ENCODE data around the gene PRSS57. TPM values are rescaled to one million over a fixed set of nuclear protein-coding genes. Genes with fewer than 3 reads are reported as not detected.

The PRSS57 gene
- polyA plus RNA-seq, 3 donors from 2014 or later, result 5.8 to 41.4 (median 6.3) TPM

- peak overlapping the region in 4 of 5 donors; percentile 19 to 75 (median 51) for H3K4me3 Mint-ChIP-seq
- peaks cover 0 to 13% of the 10 kb centered on the region in 2 donors for H3K4me1 Mint-ChIP-seq
- H3K27me3 Mint-ChIP-seq (ENCODE audit: low read depth in 3 of 3), result peaks cover 8 to 14% (median 10%) of the 10 kb centered on the region in 3 donors
- H3K36me3 Mint-ChIP-seq, result no peaks in the 10 kb centered on the region
- no peak for DNase-seq
- H3K9me3 Mint-ChIP-seq, result peaks cover 0 to 2% (median 0%) of the 10 kb centered on the region in 6 donors
- peak overlapping the region in 2 of 6 donors; percentile 79 to 81 for H3K27ac Mint-ChIP-seq
These were observed 536 bp downstream of the PRSS57 start for GRCh38 chr19:694481-695351.

GRCh38 chr19:690203-690602 lies 5.0 kb downstream of the PRSS57 start:
- H3K4me1 Mint-ChIP-seq, result peaks cover 0 to 5% of the 10 kb centered on the region in 2 donors
- H3K27me3 Mint-ChIP-seq (ENCODE audit: low read depth in 3 of 3), result peaks cover 0 to 20% (median 8%) of the 10 kb centered on the region in 3 donors
- no peak overlapping the region for H3K27ac Mint-ChIP-seq
- no peak overlapping the region for H3K4me3 Mint-ChIP-seq
- H3K36me3 Mint-ChIP-seq, result no peaks in the 10 kb centered on the region
- H3K9me3 Mint-ChIP-seq, result peaks cover 0 to 2% (median 0%) of the 10 kb centered on the region in 6 donors
- DNase-seq, result no peak

GRCh38 chr19:688992-689391 lies 6.3 kb downstream of the PRSS57 start:
- peaks cover 0 to 1% of the 10 kb centered on the region in 2 donors for H3K4me1 Mint-ChIP-seq

GRCh38 chr19:688214-688613 lies 7.0 kb downstream of the PRSS57 start:
- H3K4me1 Mint-ChIP-seq, result peaks cover 0 to 1% of the 10 kb centered on the region in 2 donors

More at GRCh38 chr19:688992-689391, 6.3 kb downstream of the PRSS57 start:
- peaks cover 0 to 20% (median 8%) of the 10 kb centered on the region in 3 donors for H3K27me3 Mint-ChIP-seq (ENCODE audit: low read depth in 3 of 3)
- no peak overlapping the region for H3K4me3 Mint-ChIP-seq
- peaks cover 0 to 2% (median 0%) of the 10 kb centered on the region in 6 donors for H3K9me3 Mint-ChIP-seq
- H3K36me3 Mint-ChIP-seq, result no peaks in the 10 kb centered on the region
- DNase-seq, result no peak
- no peak overlapping the region for H3K27ac Mint-ChIP-seq

GRCh38 chr19:687569-688166 lies 7.6 kb downstream of the PRSS57 start:
- H3K9me3 Mint-ChIP-seq, result peaks cover 0 to 2% (median 0%) of the 10 kb centered on the region in 6 donors
- H3K36me3 Mint-ChIP-seq, result no peaks in the 10 kb centered on the region
- H3K4me3 Mint-ChIP-seq, result no peak overlapping the region
- no peak for DNase-seq
- H3K27me3 Mint-ChIP-seq (ENCODE audit: low read depth in 3 of 3), result peaks cover 0 to 11% (median 0%) of the 10 kb centered on the region in 3 donors
- no peaks in the 10 kb centered on the region for H3K4me1 Mint-ChIP-seq
- H3K27ac Mint-ChIP-seq, result peak overlapping the region in 1 of 6 donors; percentile 40

More at GRCh38 chr19:688214-688613, 7.0 kb downstream of the PRSS57 start:
- peaks cover 0 to 15% (median 4%) of the 10 kb centered on the region in 3 donors for H3K27me3 Mint-ChIP-seq (ENCODE audit: low read depth in 3 of 3)
- H3K27ac Mint-ChIP-seq, result no peak overlapping the region
- H3K36me3 Mint-ChIP-seq, result no peaks in the 10 kb centered on the region
- peaks cover 0 to 2% (median 0%) of the 10 kb centered on the region in 6 donors for H3K9me3 Mint-ChIP-seq
- DNase-seq, result no peak
- H3K4me3 Mint-ChIP-seq, result no peak overlapping the region

- peaks cover 0 to 3% of the 10 kb centered on the region in 2 donors for H3K4me1 Mint-ChIP-seq
- H3K27ac Mint-ChIP-seq, result no peak overlapping the region
- peaks cover 0 to 2% (median 0%) of the 10 kb centered on the region in 6 donors for H3K9me3 Mint-ChIP-seq
- peaks cover 0 to 10% (median 0%) of the 10 kb centered on the region in 3 donors for H3K27me3 Mint-ChIP-seq (ENCODE audit: low read depth in 3 of 3)
- no peaks in the 10 kb centered on the region for H3K36me3 Mint-ChIP-seq
- no peak for DNase-seq
- no peak overlapping the region for H3K4me3 Mint-ChIP-seq
These were observed 8.5 kb downstream of the PRSS57 start for GRCh38 chr19:686589-687297.

- DNase-seq, result no peak
- peaks cover 0 to 4% of the 10 kb centered on the region in 2 donors for H3K4me1 Mint-ChIP-seq
These were observed 9.8 kb downstream of the PRSS57 start for GRCh38 chr19:685454-685931.

GRCh38 chr19:682678-683320 lies 12.5 kb downstream of the PRSS57 start:
- no peak overlapping the region for H3K4me3 Mint-ChIP-seq
- no peaks in the 10 kb centered on the region for H3K36me3 Mint-ChIP-seq
- H3K9me3 Mint-ChIP-seq, result no peaks in the 10 kb centered on the region
- DNase-seq, result no peak
- no peak overlapping the region for H3K27ac Mint-ChIP-seq
- H3K4me1 Mint-ChIP-seq, result peaks cover 0 to 5% of the 10 kb centered on the region in 2 donors
- peaks cover 4 to 14% (median 7%) of the 10 kb centered on the region in 3 donors for H3K27me3 Mint-ChIP-seq (ENCODE audit: low read depth in 3 of 3)

More at GRCh38 chr19:685454-685931, 9.8 kb downstream of the PRSS57 start:
- H3K36me3 Mint-ChIP-seq, result no peaks in the 10 kb centered on the region
- no peak overlapping the region for H3K27ac Mint-ChIP-seq
- no peak overlapping the region for H3K4me3 Mint-ChIP-seq
- H3K27me3 Mint-ChIP-seq (ENCODE audit: low read depth in 3 of 3), result peaks cover 3 to 13% (median 4%) of the 10 kb centered on the region in 3 donors
- H3K9me3 Mint-ChIP-seq, result no peaks in the 10 kb centered on the region

- peak; percentile 68 to 70 (median 68) for DNase-seq
- Mint-ChIP-seq H3K4me1 (peaks cover 0 to 5% of the 10 kb centered on the region in 2 donors), H3K4me3 (peak overlapping the region; percentile 88 to 99 (median 97)), H3K36me3 (no peaks in the 10 kb centered on the region), H3K27ac (peak overlapping the region; percentile 93 to 100 (median 98)), H3K9me3 (no peaks in the 10 kb centered on the region), H3K27me3 (ENCODE audit: low read depth in 3 of 3) (peaks cover 4 to 9% (median 7%) of the 10 kb centered on the region in 3 donors)
These were observed 13.9 kb downstream of the PRSS57 start for GRCh38 chr19:681029-682019.

- H3K4me3 Mint-ChIP-seq, result peak overlapping the region; percentile 88 to 99 (median 97)
- DNase-seq, result peak; percentile 96 to 97 (median 96)
- H3K36me3 Mint-ChIP-seq, result no peaks in the 10 kb centered on the region
- H3K27me3 Mint-ChIP-seq (ENCODE audit: low read depth in 3 of 3), result peaks cover 4 to 10% (median 8%) of the 10 kb centered on the region in 3 donors
- H3K27ac Mint-ChIP-seq, result peak overlapping the region; percentile 93 to 100 (median 98)
- H3K9me3 Mint-ChIP-seq, result no peaks in the 10 kb centered on the region
- H3K4me1 Mint-ChIP-seq, result peaks cover 0 to 5% of the 10 kb centered on the region in 2 donors
These were observed 14.8 kb downstream of the PRSS57 start for GRCh38 chr19:680287-681028.

- Mint-ChIP-seq H3K4me3 (peak overlapping the region; percentile 48 to 99 (median 65)), H3K9me3 (no peaks in the 10 kb centered on the region), H3K27ac (peak overlapping the region in 1 of 6 donors; percentile 69), H3K27me3 (ENCODE audit: low read depth in 3 of 3) (peaks cover 8 to 13% (median 12%) of the 10 kb centered on the region in 3 donors), H3K4me1 (peaks cover 0 to 7% of the 10 kb centered on the region in 2 donors), H3K36me3 (no peaks in the 10 kb centered on the region)
- peak in 1 of 3 donors; percentile 28 for DNase-seq
These were observed 15.6 kb downstream of the PRSS57 start for GRCh38 chr19:679418-680286.
